SU-DHL-6 (cell line): ENCODE results near the gene ITGB7.

Experiments
- EZH2phosphoT487 ChIP-seq: fragments of 200-600 bp; sonication (generic), shearing (Covaris generic); conservative IDR thresholded peaks from 2 replicates; pipeline ENCODE4 v1.6.1; 2018; ENCODE audit warnings: mild to moderate bottlenecking, antibody characterized with exemption, low read length, moderate library complexity, mixed read lengths
- TF ChIP-seq, protein P1 (sequence below): fragments of 200-600 bp; sonication (generic); IDR thresholded peaks from one replicate; pipeline ENCODE4 v1.5.1; 2017; ENCODE audit warnings: antibody characterized with exemption, mild to moderate bottlenecking, low read length, moderate library complexity; ENCODE audit not compliant: insufficient read depth, poor library complexity, severe bottlenecking

DNA sequence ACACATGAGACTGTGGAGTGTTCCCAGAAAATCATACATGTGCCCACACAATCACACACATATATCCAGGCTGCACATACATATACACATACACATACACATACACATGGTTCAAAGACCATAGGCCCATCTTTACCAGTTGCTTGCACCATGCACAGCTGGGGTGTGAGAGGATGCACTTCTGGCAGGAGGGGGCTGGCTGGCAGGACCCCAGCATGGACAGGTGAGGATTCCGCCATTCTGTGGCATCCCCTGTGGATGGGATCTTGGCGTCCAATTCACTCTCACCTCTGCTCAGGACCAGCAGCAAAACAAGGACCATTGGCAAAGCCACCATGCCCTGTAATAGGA, 7.0 kb downstream of the ITGB7 start:
- TF ChIP-seq, protein P1, sequence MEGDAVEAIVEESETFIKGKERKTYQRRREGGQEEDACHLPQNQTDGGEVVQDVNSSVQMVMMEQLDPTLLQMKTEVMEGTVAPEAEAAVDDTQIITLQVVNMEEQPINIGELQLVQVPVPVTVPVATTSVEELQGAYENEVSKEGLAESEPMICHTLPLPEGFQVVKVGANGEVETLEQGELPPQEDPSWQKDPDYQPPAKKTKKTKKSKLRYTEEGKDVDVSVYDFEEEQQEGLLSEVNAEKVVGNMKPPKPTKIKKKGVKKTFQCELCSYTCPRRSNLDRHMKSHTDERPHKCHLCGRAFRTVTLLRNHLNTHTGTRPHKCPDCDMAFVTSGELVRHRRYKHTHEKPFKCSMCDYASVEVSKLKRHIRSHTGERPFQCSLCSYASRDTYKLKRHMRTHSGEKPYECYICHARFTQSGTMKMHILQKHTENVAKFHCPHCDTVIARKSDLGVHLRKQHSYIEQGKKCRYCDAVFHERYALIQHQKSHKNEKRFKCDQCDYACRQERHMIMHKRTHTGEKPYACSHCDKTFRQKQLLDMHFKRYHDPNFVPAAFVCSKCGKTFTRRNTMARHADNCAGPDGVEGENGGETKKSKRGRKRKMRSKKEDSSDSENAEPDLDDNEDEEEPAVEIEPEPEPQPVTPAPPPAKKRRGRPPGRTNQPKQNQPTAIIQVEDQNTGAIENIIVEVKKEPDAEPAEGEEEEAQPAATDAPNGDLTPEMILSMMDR, result no peak
- TF ChIP-seq EZH2phosphoT487, result no peak
